ENCODE measurements around the gene KPNA6.

GRCh38 chr1:32115496-32115895, 7.6 kb downstream of the KPNA6 start:
- TF ChIP-seq CTCF (IDR thresholded peaks at IDR 0.05; ENCODE audit: poor library complexity, severe bottlenecking), result no peak
- no peak for TF ChIP-seq TAF1 (IDR thresholded peaks at IDR 0.05; ENCODE audit: low read depth)
- no peak for TF ChIP-seq EZH2 (IDR thresholded peaks at IDR 0.05; ENCODE audit: borderline replicate concordance, insufficient read depth, low read length, poor library complexity, severe bottlenecking)
- TF ChIP-seq REST (IDR thresholded peaks at IDR 0.05; ENCODE audit: borderline replicate concordance), result no peak

Measured in neural cell (in vitro differentiated cells).